NCI-H1092 (cell line): ENCODE results near the gene ZNF521.

ENCODE experiments used
- DNase-seq: peaks from one replicate; lab custom pipeline; 2025; lab: John Stamatoyannopoulos, UW

Gene ZNF521

DNA sequence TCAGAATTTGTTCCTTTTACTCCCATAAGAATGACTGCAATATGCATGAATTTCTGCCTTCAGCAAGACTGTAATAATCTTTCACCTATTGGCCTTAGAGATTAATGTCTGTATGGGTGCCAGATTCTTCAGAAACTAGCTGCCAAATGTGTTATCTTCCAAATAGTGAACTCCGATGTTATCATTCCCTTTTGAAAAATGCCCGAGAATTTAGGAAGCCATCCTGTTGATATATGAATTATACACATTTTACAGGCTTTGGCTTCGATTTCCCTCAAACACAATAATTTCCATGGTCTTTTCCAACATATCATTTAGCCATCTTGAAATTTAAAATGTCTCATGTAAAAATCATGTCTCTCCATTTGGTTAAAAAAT lies 101.5 kb downstream of the ZNF521 start:
- DNase-seq, result no peak

DNA sequence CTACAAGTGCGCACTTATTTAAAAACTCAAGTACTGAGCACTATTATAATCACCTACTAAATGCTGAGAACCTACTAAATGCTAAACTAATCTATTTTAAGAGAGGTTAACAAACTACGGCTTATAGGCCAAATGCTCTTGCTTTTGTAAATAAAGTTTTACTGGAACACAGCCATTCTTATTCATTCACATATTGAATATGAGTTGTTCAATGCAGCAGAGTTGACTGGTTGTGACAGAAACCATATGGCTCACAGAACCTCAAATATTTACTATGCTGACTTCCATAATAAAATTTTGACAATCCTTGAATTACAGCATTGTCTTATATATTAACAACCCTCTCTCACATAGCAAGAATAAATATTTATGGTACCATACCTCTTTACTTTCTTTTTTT lies 103.2 kb downstream of the ZNF521 start:
- DNase-seq, result no peak

DNA sequence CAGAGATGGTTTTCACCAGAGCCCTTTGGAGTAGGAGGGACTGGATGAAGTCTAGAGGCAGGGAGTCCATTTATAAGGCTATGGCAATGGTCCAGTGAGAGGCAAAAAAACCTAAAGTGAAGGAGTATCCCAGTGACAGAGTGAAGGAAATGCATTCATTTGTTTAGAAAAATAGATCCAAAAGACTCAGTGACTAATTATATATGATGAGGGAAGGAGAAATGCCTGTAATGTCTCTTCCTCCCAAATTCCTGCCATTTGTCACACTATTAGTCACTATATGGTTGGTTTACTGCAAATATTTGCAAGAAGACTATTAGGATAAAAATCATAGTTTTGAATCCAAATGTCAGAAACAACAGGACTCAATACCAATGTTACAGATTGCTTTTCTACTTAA lies 104.2 kb downstream of the ZNF521 start:
- DNase-seq, result no peak

DNA sequence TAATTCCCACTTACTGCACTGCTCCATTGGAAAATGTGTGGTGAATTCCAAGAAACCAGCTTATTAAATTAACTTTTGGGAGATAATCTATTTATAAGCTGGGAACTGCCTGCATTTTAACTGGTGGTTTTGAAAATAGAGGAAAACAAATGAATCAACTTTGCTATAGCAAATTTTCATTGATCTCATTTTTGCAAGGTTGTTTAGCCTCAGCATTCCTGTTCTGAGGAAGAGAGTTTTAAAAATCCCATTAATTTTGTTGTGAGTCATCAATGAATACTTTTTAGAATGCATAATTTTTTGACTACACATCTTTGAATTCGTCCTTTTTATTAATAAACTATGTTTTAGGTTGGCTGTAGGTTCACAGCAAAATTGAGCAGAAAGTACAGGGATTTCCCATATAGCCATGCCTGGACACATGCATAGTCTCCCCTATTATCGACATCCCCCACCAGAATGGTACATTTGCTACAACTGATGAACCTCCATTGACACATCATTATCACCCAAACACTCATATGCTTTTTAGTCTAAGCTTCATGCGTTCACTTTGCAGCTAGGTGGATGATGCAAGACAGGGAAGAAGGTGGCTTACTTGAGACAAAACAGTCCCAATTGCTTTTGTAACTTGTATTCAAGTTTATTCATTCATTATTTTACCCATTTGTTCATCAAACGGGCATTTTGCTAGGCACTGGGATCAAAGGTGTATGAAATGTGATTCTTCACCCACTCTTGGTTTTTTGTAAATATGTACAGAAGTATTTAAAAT lies 106.9 kb downstream of the ZNF521 start:
- no peak for DNase-seq

DNA sequence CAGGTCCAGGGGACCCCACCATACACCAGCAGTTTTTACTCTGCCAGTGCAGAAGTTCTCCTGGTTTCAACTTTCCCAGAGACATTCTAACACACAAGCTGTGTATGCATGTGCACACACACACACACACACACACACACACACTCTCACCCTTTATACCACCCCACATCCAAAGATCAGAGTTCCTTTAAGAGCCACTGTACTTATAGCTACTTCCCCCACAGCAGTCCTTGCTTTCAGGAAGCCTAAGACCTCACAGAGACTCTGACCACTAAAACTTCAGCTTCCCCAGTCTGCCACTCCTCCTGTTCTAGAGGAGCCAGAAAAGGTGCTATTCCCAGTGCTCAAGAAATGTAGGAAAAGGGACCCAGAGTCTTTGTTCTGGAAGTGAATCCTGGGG lies 107.8 kb downstream of the ZNF521 start:
- no peak for DNase-seq

DNA sequence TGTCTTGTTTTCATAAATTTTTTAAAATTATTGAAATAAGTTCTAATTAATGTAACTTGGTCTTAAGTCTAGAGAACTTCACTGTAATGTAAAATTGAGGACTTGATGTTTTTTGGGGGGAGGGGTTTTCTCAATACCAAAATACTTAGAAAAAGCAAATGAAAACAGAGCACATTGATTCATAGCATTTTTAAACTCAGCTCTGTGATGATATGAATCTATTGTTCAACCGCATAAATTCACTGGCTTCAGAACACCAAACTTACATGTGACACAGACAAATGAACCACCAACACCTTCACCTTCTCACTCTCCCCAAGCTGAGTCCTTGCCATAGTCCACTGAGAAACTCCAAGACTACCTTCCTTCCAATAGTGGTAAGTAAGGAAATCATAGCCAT lies 108.2 kb downstream of the ZNF521 start:
- no peak for DNase-seq

DNA sequence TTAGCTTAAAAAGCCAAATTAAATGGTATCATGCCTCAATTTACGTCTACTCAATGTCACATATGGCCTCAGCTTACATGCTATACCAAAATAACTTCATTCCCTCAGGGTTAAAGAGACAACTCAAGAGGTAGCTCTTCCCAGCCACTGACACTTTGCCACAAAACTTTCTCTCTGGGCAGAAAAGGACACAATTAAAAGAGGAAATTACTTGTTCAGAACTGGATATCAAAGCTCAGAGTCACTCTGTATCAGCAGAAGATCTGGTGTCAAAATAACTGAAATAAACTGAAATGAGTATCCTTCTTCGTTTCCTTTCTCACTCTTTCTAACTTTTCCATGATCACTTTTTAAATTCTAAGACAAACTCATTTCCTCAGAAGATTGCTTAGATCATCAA lies 108.7 kb downstream of the ZNF521 start:
- no peak for DNase-seq

DNA sequence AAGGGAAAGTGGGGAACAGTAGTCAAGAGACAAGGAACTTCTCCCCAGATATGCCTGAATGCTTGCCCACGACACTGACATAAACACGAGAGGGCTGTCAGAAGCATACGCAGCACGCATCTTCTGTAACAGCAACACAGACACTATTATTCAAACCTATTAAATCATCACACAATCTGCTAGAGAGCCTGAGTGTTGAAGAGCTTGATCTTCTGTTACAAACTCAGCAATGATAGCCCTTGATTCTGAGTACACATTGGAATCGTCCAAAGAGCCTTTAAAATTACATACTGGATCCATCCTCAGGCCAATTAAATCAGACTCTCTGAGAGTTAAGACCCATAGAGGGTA lies 111.6 kb downstream of the ZNF521 start:
- DNase-seq, result no peak

DNA sequence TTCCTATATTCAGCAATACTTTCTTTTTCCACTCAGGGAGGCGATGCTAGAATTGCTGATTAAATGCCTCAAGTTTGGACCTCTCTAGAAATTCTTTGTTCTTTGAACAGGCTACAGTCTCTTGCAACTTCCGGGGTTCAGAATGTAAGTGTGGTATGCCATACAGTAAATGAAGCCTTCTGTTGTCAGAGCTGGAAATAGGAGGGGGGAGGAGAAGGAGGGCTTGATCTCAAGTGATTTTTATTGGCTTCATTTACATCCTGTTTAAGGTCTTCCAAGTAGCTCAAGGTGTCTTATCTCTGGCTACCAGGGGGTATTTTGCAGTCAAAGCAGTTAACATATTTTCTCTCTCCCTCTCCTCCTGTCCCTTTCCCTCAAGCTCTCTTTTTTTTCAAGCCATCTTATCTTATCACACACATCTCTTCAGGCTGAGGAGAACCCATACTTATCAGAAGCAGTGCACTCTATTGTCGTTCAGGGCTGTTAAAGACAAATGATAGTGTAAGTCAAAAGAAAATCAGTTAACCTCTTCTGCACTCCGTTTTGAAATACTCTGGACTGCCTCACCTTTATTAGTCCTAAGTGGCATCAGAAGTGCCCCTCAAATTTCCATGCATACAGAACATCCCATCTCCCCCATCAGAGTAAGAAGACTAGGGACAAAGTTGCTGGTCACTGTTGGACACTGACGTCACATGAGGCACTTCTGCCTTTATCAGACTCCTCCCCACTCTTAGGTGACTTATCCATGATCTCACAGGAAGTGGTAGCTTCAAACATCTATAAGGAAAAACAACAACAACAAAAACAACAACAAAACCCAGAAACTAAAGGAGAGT lies 112.2 kb downstream of the ZNF521 start:
- DNase-seq, result no peak

DNA sequence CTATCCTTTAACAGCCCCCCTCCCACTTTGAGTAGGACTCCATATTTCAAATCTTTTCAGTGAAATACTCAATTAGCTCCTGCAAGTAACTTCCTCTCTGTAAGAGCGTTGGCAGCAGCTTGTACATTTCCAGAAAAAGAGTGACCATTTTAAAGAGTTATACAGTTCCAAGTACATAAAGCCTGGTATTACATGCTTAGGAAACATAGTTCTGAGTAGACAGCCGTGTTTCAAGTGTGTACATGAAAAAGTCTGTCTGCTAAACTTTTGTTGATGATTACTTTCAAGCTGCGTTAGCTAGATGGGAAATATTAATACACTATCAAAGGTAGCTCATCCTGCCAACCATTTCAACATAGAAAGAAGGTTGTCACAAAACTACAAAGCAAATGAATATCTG lies 112.8 kb downstream of the ZNF521 start:
- DNase-seq, result no peak

DNA sequence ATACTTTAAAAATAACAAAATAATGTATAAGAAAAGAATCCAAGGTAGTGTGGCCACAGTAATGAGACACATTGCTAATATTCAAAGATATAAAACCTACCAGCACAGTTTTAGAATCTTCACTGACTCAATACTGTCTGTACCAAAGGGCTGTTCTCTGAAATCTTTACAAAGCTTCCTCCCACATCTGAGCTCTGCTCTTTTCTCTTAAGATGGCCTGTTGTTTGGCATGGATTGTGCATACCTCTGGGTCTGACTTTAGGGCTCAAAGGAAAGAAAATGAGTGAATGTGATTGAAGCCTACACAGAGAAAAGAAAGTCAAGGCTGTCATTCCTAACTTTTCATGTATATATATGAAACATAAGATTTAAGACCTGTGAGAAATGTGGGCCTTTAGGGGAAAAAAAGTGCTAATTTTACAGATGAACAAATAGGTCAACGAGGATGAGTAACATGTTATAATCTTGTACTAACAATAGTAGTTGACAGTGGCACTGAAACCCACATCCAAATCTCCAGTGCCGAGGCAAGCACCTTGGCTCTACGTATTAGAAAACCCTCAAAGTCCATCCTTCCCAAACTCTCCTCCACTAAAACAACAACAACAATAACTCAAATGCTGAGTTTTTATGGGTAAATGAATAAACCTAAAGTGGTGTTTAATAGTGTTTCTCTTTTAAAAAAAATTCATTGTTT lies 114.2 kb downstream of the ZNF521 start:
- no peak for DNase-seq

DNA sequence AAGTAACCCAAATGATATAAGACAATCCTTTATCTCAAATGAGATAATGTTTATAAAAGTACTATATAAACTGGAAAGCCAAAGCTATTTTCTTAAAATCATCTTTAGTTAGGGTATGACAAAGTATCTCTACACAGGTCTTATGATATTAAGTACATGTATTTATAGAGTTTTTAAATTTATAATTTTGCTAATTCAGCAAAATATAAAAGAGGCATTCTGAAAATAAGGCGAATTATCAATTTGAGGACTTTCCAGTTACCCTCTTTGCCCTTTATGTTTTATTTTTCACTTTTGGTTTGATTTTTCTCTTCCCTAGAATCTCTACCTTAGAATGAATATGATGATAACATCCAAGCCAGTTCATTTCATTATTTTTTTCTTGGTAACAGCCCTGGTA lies 115.2 kb downstream of the ZNF521 start:
- DNase-seq, result no peak

DNA sequence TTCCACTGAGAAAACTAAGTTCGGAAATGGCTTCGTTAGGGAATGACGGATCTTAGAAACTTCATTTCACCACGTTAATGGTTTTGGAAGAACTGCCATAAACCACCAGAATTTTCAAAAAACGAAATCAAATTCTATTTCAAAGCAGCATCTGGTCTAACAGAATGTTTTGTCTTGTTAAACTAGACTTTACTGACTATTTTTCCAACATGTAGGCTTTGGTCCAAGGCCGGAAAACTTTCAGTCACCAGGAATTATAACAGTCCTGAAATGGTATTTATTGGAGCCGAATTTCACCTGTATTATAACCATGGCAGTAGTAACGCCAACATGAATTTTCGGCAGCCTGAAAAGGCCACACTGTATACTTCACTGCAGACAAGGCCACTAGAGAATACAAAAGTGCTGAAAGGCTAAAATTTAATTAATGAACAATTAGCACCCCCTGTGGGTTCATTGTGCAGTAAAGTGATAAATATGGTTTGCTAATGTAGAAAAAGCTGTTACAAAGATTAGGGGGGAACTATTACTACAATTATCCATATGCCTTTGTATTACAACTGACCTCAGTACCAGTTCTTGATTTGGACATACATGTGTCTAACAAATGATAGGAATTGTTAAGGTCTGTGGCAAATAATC lies 116.4 kb downstream of the ZNF521 start:
- DNase-seq, result no peak

DNA sequence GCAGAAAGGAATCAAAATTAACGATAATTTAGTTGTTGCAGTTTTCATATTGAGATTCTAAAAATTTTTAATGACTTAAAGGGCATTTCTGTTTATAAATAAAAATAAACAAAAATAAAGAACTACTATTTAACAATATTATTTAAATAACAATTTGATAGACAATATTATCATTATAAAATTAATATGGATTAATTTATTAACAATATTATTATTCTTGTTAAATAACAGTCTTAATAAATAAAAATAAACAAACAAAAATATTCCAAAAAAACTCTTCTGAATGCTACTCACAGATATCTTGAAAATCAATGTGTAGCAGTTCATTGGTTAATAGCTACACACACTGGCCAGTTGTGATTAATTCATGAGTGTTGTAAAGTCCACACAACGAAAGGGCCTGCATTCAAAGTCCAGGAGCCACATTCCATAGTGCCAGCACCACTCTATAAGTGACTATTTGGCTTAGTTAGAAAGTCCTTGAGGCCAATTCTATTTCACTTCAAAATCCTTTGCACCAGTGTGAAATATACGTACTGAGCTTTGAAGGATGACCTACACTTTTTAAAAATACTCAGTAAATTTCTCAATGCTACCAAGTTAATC lies 117.1 kb downstream of the ZNF521 start:
- DNase-seq, result no peak

DNA sequence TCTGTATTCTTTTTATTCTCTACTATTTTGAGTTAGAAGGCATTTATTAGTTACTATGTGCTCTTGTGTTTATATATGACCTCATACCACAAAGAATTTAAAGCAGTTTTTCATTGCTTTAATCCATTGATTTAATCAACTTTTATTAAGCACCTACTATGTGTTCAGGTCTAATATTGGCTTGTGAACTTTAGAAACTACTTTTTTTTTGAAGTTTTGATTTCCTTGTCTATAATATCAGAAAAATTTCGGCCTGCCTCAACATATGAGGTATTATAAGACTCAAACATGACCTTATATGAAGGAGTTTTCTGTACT lies 117.7 kb downstream of the ZNF521 start:
- DNase-seq, result no peak

DNA sequence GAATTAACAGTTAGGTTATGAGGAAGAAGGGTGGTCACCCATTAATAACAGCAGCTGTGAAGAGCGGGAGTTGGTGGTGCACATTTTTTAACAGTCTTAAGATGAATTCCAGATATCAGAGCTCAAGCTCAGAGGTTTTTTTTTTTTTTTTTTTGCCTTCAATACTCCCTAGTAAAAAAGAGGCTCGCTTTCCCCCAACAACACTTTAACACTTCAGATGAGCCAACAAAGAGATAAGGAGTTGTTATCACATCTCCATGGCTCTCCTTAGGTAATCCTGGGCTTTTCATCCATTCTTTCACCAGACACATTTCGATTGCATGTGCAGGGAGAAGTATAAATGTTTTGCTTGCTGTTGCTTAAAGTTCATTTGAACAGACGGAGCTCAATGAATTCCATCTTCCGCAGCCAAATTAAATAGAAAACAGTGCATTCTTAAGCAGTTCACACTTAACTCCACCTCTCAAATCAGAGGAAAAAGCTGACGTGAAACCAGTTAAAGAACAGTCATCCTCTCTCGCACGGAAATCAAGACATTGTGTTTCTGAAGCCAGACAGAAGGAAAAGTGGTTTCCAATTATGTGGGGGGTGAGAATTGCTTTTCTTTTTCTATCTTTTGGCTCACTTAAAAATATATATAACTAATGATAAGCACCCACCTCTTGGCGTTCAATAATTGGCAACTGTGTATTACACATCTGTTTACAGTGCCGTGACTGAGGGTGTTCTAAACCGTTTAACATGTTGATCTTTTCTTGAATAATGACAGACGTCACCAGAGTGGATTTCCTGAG lies 118.2 kb downstream of the ZNF521 start:
- DNase-seq, result no peak

DNA sequence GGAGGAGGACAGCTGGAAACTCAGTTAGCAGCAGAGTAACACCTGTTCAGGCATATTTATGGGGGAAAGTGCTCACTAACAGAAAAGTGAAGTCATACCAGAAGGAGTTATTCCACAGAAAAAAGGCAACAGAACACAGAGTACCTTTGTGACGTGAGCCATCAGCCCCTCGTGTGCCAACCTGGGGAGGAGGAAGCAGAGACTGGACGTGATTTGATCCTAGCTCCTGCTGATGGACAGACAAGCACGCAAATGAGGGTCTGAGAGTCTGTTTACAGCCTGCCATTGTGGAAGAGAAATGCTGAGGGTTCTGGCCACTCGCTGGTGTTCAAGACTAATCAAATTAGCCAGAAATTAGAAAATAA lies 120.7 kb downstream of the ZNF521 start:
- DNase-seq, result no peak

DNA sequence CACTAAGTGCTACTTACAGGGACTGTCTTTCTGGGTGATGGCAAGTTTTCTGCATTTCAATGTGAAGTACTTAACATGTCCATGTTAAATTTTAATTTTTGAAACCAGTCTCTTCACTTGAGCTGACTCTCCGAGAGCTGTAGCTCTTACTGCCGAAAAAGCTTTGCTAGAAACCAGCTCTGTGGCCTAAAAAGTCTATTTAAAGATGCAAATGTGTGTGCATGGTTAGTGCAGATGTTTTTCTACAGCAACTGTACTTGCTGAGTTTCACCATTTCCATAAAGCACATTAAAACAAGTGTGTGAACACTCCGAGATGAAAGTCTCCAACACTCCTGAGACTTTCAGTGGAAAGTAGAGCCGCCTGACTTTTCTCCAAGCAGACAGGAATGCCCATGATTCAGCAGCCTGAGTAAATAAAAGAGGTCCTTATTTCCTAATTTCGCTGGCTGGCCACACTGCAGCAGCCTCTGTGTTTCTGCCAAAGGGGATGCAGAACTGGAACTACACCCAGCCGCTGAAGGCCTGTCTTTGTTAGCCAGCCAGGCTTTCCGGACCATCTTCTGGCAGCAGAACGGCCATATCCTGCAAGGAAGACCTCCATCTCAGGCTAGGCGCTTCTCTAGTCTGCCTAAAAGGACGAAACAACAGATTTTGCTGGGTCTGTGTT lies 121.2 kb downstream of the ZNF521 start:
- no peak for DNase-seq

DNA sequence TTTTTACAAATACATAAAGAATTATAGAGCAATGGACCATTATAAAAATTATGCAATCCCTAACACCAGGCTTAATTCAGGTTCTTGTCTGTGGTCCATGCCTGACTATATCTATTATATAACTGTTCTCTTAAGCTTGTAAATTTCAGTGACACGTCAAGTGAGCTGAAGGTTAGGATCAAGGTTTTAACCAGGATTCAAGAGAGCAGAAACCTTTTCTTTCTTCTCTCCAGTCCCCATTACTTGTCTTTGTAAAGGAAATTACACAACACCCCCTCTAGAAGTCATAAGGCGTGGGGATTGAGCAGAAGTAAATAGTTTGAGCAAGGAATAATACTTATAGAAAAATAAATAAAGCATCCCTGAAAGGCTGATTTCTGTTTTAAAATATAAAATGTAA lies 122.0 kb downstream of the ZNF521 start:
- no peak for DNase-seq

DNA sequence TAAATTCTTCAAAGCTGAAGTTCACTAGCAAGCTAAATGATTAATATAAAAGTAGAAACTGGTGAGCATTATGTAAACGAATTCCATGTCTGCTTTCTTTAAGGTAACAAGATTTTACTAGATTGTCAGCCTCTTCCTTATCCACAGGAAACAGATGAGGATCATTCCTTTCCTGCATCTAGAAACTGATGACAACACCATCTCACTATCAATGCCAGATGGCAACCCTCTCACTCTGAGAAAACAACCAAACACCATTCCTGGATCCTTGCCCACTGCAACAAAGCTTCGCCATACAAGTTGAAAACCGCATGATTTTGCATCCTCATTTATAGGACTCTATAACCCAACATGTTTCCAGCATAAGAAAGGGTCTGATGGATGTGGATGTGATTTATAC lies 122.9 kb downstream of the ZNF521 start:
- no peak for DNase-seq

DNA sequence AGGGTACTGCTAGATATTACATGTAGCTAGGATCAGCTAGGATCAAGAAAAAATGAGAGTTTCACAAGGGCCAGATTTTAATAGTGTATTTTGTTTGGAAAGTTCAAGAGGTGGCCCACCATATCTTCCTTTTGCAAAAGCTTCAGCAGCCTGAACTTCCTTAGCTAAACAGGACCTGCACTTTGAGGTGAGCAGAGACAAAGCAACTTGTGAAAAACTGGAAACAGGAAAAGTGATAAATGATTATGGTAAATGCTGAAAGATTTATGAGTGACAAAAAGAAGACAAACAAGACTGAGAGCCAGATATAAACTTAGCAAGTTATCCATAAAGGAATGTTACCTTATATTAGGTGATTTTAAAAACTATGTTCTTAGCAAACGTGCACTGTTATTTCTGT lies 123.6 kb downstream of the ZNF521 start:
- DNase-seq, result no peak
